ENCODE results near the gene CNTN4. TPM values are rescaled to one million over a fixed set of nuclear protein-coding genes. Genes with fewer than 3 reads are reported as not detected.
"Not testable (repeated sequence)": the region's sequence is repeated elsewhere in the genome, so short reads cannot be mapped to it uniquely, and the experiment has no call there.

The CNTN4 gene
- 10 to 100 TPM; 48.3 to 66.5 TPM for total RNA-seq
- long read RNA-seq, donor 1, full-length matches to known transcripts = 1 of 25 reads
- long read RNA-seq, donor 1, partial matches to known transcripts = 5 of 25 reads
- long read RNA-seq, donor 1, other reads (novel, unspliced or antisense) = 19 of 25 reads
- long read RNA-seq, donor 2, partial matches to known transcripts = 26 of 47 reads
- long read RNA-seq, donor 2, other reads (novel, unspliced or antisense) = 19 of 47 reads

DNA sequence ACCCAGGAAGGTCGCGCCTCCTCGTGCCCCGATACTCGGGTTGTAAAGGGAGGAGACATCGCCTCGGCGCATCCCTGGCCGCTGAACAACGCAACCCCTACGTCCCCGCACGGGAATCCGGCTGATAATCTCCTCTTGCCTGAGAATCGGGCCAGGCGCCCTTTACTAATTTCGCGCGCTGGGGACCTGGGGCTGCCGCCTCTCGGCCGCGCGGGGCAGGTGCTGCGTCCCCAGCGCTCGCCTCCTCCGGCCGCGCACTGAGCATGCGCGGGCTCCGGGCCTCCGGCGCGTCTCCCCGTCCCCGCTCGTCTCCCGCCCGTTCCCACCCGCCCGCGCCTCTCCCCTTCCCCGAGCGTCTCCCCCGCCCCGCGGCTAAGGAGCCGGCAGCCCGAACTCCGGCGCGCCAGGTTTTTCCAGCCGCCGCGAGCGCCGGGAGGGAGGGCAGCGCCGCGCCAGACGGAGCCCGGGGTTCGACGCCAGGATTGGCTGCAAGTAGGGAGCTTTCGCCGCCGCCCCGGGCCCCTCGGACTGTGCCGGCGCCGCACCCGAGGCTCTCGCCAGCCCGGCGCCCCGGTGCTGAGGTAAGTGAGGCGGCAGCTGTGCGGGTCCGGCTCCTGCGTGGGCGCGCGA, at the start of gene CNTN4:
CNTN4 (plus strand) TSS at position 469 of the 630 bp plus-strand sequence.
- intact Hi-C loops (cut with DNase I) = loop anchor here in 1 of 2 donors (5.0 kb wide), 1 partner anchor 1016 kb away; no protein-coding TSS in a partner anchor

DNA sequence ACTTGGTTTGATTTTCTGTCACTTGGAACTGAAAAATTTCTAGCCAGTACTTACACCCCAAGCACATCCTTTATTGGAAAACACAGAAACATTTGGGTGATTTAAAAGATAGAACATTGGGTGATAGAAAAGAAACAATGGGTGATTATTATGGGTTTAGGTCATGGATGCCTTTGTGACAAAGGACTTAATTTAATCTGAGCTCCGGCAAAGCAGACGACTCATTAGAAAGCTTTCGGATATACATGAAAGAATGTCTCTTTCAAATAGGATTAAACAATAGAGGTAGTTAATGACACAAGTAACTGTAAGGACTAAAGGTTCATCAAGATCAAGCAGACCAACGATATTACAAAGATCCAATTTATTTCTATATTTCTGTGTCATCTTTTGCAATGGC, 37.3 kb upstream of the CNTN4 start:
- DNase-seq (ENCODE audit: low spot score) = no peak
- intact Hi-C loops (cut with DNase I) = no loop called here

More for the DNA sequence above, at the start of gene CNTN4:
- peak; percentile 86 for DNase-seq (ENCODE audit: low spot score)

DNA sequence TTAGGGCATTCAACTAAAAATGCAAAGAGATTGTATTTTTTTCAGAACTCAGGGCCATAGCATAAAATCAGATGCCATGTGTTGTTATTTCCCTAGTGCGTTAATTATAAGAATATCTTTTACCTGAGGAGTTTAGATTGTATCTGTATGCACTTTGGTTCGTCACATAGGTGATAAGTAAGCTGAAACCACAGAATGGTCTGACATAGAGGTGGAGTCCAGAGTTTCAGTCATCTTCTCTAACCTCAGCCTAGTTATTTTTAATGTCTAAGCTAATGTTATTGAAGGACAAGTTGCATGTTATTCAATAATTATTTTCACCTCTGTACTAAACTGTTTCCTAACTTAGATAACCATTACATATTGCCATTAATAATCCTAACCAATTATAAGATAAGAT, 27.1 kb upstream of the CNTN4 start:
- intact Hi-C loops (cut with DNase I) = no loop called here

DNA sequence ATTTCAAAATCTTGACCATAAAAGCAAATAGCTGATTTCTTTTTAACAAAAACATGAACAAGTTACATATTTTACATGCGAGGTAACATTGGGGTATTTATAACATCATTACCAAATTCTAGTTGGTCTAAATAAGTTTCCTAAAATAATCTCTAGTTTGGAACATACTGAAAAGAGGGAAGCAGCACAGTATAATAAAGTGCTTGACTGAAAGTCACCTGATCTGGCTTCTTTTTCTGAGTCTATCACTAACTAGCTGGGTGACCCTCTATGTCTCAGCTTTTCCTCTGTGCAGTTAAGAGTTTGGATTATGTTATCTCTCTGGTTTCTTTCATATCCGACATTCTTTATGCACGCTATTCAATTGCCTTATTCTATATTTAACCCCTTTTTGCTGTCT, 19.8 kb upstream of the CNTN4 start:
- no peak for DNase-seq (ENCODE audit: low spot score)
- intact Hi-C loops (cut with DNase I) = no loop called here

More for the DNA sequence above, 27.1 kb upstream of the CNTN4 start:
- no peak for DNase-seq (ENCODE audit: low spot score)

DNA sequence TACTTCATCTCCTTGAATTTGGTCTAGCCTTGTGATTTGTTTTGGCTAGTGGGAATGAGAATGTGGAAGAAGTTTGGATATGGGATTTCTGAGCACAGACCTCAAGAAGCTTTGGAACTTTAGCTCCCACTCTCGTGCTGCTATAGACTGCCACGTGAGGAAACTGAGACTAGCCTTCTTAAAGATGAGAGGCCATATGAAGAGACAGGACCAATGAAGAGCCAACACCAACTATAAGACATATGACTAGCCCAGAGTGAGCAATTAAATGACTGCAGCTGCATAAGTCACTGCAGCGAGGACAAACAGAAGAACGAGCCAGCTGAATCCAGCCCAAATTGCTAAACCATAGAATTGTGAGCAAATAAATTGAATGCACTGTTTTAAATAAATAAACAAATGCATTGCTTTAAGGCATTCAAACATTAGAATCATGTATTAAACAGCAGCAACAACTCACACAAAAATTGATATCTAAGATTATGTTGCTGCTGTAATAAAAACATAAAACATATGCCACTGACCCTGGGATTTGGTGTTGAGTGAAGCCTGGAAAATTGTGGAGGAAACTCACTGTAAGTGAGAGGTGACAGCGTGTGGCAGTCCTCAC, 15.7 kb upstream of the CNTN4 start:
- intact Hi-C loops (cut with DNase I) = no loop called here
- DNase-seq (ENCODE audit: low spot score) = no peak

DNA sequence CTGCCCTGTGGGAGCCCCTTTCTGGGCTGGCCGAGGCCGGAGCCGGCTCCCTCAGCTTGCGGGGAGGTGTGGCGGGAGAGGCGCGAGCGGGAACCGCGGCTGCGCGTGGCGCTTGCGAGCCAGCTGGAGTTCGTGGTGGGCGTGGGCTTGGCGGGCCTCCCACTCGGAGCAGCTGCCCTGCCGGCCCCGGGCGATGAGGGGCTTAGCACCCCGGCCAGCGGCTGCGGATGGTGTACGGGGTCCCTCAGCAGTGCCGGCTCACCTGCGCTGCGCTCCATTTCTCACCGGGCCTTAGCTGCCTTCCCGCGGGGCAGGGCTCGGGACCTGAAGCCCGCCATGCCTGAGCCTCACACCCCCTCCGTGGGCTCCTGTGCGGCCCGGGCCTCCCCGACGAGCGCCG, 15.1 kb upstream of the CNTN4 start:
- intact Hi-C loops (cut with DNase I) = not testable (repeated sequence)
- DNase-seq (ENCODE audit: low spot score) = peak; percentile 77

DNA sequence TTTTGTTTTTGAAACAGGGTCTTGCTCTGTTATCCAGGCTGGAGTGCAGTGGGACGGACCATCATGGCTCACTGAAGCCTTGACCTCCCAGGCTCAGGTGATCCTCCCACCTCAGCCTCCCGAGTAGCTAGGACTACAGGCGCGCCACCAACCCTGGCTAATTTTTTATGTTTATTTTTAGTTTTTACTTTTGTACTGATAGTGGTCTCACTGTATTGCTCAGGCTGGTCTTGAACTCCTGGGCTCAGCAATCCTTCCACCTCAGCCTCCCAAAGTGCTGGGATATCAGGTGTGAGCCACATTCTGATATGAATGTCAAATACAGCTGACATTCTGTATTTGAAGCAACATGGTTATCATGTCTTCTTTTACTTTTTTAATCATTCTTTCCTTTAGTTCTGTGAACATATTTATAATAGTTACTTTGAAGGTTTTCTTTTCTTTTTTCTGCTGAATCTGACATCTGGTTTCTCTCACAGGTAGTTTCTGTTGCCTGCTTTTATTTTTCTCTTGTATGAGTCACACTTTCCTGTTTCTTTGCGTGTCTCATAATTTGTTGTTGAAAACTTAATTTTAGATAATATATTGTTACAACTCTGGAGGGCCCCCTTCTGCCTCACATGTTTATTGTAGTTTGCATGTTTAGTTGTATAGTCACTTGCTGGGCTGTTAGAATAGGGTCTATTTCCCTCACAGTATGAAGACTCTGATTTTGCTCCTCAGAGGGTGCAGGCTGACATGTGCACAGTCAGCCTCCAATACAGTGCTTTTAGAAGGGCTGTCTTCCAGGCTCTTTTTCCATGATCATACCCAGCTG, 8.4 kb upstream of the CNTN4 start:
- intact Hi-C loops (cut with DNase I) = no loop called here
- no peak for DNase-seq (ENCODE audit: low spot score)

DNA sequence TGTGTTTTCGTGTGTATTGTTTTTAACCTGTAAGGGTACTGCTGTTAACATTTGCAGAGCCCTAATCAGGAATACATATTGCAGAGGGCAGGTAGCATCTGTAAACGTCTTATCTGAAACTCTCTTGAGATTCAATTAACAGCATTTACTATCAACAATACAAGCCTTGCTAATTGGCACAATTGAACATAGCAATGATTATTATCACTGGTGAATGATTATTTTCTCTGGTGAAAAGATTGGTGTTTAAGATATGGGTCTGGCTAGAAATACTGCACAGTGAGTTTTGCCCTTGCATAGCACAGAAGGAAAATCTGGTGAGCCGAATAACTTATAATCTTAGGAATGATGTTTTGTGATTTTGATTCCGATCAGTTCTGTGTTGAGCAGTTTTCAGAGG, 5.9 kb upstream of the CNTN4 start:
- intact Hi-C loops (cut with DNase I) = no loop called here
- no peak for DNase-seq (ENCODE audit: low spot score)

DNA sequence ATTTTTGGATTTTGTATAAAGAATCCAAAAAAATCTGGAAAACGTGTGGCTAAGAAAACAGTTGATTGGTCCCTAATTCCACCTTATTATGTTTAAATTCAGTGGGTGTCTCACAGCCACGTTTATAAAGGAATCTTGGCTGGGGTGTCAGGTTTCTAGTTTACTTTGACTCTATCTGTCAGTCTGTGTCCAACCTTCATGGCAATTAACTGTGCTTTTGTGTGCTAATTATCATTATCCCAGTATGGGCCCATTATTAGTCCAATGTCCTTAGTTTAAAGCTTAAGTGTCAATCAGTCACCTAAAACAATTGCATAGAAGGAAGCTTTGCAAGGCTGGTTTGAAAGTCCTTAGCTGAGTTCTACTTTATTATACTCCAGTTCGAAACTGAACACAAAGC, 3.7 kb upstream of the CNTN4 start:
- no peak for DNase-seq (ENCODE audit: low spot score)
- intact Hi-C loops (cut with DNase I) = loop anchor here in 1 of 2 donors (5.0 kb wide), 1 partner anchor 1013 kb away; no protein-coding TSS in a partner anchor

DNA sequence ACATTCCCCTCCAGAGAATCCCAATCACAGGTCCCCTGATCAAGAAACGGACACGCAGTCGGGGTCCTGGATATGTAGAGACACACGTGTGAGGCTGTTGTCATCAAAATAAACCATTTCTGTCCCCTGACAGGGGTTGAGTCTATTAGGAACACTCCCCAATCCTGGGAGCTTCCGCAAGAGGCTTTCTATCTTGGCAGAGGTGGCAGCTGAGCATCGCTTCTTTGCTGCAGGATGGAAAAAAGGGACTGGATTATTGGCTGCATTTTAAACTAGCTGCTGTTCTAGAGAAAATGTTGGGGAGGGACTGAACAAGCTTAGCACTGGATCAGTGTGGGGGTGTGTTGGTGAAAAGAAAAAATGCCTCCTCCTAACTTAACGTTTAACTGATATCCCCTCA, 2.5 kb upstream of the CNTN4 start:
- DNase-seq (ENCODE audit: low spot score) = no peak
- intact Hi-C loops (cut with DNase I) = loop anchor here in 1 of 2 donors (5.0 kb wide), 1 partner anchor 1014 kb away; no protein-coding TSS in a partner anchor

DNA sequence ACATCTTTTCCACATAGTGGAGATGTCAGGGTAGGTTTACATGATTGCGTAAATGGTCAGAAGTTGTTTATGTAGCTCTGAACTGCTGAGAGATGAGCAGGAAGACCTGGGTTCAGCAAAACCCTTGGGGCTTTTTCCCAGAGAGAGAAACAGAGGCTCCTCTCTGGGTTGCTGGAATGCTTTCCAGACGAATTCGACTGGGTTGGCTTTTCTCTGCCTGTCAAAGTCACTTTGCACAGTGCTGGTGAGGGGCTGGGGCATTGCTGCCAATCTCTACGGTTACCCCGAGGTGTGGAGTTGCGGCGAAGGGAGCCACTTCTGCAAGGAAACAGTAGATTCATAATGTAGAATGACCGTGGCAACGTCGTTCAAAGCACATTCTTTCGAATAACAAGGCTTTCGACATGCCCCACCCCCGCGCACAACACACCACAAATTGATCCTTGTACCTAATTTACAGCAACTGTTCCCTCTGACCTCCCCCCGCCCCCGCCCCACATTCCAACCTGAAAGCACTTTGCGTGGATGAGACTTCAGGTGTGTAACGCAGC, 950 bp upstream of the CNTN4 start:
- DNase-seq (ENCODE audit: low spot score) = no peak
- intact Hi-C loops (cut with DNase I) = loop anchor here in 1 of 2 donors (5.0 kb wide), 1 partner anchor 1015 kb away; no protein-coding TSS in a partner anchor

DNA sequence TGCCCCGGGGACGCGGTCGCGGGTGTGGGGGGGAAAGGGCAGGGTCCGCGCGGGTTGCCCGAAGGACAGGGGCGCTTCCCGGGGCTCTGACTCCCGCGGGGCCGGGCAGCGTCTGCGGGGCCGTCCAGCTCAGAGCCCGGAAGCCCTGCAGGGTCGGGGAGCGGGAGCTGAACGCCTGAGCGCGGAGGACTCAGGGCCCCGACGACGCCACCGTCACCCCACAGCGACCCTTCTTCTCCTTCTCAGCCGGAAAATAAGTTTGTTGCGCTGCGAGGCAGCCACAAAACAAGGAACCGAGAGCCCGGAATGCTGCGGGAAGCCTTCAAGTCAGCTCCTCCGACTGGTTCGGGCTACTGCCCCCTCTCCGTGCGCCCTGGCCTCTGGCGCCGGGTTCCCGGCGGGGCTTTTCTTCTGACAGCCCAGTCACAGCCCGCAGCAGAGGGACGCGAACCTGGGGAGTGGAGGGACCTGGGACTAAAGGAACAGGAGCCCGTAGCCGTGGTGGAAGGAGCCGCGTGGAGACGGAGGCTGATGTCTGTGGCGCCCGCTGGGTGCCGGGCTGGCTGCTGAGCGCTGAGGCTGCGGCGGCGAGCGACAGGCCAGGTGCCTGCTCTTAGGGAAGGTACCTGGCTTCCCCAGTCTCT, 484 bp downstream of the CNTN4 start:
- intact Hi-C loops (cut with DNase I) = loop anchor here in 1 of 2 donors (5.0 kb wide), 1 partner anchor 1017 kb away; no protein-coding TSS in a partner anchor
- DNase-seq (ENCODE audit: low spot score) = peak; percentile 81

DNA sequence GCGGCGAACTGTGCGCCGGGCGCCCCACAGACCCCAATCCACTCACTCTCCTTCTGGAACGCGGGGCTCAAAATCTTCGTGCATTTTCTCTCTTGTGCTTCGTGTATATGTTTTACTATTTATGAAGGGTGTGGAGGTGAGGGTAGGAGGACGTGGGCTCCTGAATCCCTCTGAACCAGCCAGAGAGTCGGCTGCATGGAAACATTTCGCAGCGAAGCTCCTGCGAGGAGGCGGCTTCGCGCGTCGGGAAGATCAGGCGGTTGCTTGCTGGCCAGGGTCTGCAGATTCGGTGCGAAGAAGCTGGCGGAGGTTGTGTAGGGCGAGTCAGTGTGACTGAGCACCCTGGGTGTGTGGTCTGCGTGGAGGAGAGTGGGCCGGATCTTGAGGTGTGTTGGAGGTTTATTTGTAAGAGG, 1.1 kb downstream of the CNTN4 start:
- intact Hi-C loops (cut with DNase I) = loop anchor here in 1 of 2 donors (5.0 kb wide), 1 partner anchor 1017 kb away; no protein-coding TSS in a partner anchor
- DNase-seq (ENCODE audit: low spot score) = peak; percentile 77

DNA sequence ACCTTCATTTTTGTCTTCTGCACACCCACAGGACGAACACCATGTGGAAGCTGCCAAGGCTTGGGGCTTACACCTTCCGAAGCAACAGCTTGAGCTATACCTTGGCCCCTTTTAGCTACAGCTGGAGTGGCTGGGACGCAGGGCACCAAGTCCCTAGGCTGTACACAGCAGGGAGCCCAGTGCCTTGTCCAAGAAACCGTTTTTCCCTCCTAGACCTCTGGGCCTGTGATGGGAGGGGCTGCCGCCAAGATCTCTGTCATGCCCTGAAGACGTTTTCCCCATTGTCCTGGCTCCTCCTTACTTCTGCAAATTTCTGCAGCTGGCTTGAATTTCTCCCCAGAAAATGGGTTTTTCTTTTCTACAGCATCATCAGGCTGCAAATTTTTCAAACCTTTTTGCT, 7.8 kb downstream of the CNTN4 start:
- no peak for DNase-seq (ENCODE audit: low spot score)

DNA sequence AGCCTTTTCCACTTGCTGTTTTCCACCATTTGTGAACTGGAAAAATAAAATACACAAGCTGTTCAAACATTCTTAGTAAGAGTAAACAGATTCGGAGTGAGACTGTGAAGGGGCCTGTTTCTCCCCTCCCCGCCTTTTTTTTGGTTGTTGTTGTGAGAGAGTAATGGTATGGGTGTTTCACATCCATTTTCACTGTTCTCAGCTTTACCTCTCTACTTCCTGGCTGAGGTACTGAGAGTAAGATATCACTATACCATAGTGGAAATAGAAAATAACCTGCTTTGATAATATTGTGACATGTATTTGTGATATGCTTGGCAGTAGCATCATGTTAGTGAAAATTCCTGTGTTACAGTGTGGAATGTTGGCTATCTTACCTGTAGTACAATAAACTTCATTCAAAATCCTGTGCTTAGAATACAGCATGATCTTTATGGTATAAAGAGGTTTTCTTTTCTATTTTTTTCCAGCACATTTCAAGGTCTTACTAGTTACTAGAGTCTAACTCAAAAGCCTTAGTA, 12.0 kb downstream of the CNTN4 start:
- DNase-seq (ENCODE audit: low spot score) = no peak
- intact Hi-C loops (cut with DNase I) = no loop called here

More for the DNA sequence above, 7.8 kb downstream of the CNTN4 start:
- intact Hi-C loops (cut with DNase I) = no loop called here

DNA sequence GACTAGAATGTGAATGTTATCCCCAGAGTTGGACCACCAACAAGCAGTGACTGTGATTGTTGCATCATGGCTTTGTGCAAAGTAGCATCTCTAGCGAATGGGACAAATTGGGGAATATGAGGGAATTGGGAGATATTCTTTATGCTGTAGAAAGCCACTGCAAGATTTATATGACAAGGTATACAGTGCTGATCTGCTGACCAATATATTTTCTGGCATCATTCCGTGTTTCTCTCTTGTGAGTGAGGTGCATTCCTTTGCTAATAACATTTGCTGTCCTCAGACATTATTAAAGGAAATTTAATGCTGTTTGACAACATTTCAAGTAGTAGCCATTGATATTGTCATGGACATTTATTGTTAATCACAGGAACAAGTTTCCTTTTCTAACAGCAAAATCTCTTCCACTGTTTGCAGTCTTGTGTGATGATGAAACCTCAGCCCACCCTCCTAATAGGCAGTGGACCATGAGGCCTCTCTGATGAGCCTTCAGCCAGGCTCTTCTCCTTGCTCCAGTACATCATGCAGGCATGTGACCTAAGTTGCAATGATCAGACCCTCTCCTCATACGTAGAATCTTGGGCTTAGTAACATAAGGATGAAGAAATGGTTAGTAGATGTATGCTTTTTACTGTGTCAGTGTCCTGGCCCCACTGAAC, 16.1 kb downstream of the CNTN4 start:
- intact Hi-C loops (cut with DNase I) = no loop called here
- no peak for DNase-seq (ENCODE audit: low spot score)

DNA sequence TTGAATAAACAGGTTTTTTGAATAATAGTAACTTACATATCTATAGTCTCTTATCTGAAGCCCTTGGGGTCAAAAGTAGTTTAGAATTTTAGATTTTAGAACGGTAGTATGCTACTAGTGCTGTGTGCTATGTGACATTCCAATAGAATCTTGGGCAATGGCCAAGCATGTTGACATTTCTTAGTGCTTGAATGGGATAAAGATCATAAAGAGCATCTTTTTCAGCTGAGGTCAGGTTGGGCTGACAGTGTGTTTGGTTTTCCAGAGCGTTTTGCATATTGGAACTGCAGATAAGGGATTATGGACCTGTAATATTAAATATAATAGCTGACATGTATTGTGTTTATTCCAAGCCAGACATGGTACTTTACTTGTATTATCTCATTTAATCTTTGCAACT, 32.1 kb downstream of the CNTN4 start:
- intact Hi-C loops (cut with DNase I) = no loop called here
- DNase-seq (ENCODE audit: low spot score) = no peak

DNA sequence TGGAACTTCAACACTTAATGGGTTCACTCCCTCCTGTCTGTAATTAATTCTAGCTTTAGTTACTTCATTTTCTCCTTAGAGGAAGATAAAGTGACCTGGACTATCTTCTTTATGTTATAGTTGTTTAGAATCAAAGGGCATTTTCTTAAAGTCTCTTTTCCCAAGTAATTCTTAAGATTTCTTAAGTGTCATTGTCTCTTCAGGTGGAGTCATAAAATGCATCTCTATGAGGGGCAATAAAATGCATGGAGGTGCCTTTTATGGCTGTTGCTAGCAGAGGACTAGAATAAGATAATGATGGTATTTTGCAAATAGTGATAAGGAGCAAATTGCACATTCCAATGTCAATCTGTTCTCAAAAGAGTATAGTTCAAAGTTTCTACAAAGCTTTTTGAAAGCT, 34.5 kb downstream of the CNTN4 start:
- intact Hi-C loops (cut with DNase I) = no loop called here
- DNase-seq (ENCODE audit: low spot score) = no peak

All from posterior vena cava (tissue), 2 donors.